Activated naive CD4-positive, alpha-beta T cell treated with anti-CD3 and anti-CD28 coated beads, Interleukin-2, amount 50 U/mL, for 24 hours (primary cell): Measurements from ENCODE around the gene SLCO2A1.
A peak's percentile ranks its signal among the peaks of the same experiment; 100 is the strongest.

Experiments used
- H3K27ac Mint-ChIP-seq: one replicate; pipeline ENCODE4 v1.8.0; 2021; ENCODE audit warnings: mild to moderate bottlenecking, mixed read lengths
- H3K27me3 Mint-ChIP-seq: one replicate; pipeline ENCODE4 v1.8.0; 2021; ENCODE audit warnings: mixed read lengths
- H3K36me3 Mint-ChIP-seq: one replicate; pipeline ENCODE4 v1.8.0; 2021; ENCODE audit warnings: mixed read lengths
- H3K4me1 Mint-ChIP-seq: one replicate; pipeline ENCODE4 v1.8.0; 2021; ENCODE audit warnings: mixed read lengths
- H3K4me3 Mint-ChIP-seq: one replicate; pipeline ENCODE4 v1.8.0; 2021; ENCODE audit warnings: mild to moderate bottlenecking, mixed read lengths
- H3K9me3 Mint-ChIP-seq: one replicate; pipeline ENCODE4 v1.8.0; 2021; ENCODE audit warnings: mixed read lengths

The SLCO2A1 gene

DNA sequence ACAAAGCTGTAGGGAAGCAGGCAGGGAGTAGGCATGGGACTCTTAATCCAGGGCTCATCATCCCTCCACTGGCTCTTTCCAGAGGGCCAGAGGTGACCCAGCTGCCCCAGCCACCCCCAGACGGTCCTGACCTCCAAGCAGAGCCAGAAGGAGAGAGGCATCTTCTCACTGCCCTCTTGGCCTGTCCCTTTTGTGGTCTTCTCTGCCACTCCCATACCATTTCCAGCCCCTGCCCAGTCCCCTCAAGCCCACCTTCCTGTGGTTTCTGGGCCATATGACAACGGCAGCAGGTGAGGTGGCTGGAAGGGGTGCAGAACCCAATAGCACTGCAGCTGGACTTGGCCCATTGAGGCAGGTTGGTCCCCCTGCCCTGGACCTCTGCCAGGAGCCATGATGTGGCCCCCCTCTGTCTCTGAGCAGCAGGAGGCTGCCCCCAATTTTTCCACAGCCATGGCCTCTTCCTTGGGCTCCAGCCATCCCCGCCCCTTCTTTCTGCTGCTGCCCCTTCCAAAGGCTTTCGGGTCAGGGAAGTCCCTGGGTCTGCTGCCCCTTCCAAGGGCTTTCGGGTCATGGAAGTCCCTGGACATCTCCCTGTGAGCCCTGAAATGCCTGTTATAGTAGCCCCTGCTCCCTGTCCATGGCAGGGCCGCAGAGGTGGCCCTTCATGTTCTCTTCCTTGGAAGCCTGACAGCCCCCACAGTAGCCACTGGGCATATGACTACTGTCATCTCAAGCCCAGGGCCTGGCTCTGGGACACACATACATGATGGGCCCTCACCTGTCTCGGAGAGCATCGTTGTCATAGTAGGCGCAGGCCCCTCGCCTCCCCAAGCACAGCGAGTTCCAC, 94.5 kb downstream of the SLCO2A1 start:
- Mint-ChIP-seq H3K27ac (no peak overlapping the region), H3K4me3 (no peak overlapping the region), H3K36me3 (no peaks in the 10 kb centered on the region), H3K4me1 (no peaks in the 10 kb centered on the region), H3K9me3 (no peaks in the 10 kb centered on the region), H3K27me3 (no peaks in the 10 kb centered on the region)

DNA sequence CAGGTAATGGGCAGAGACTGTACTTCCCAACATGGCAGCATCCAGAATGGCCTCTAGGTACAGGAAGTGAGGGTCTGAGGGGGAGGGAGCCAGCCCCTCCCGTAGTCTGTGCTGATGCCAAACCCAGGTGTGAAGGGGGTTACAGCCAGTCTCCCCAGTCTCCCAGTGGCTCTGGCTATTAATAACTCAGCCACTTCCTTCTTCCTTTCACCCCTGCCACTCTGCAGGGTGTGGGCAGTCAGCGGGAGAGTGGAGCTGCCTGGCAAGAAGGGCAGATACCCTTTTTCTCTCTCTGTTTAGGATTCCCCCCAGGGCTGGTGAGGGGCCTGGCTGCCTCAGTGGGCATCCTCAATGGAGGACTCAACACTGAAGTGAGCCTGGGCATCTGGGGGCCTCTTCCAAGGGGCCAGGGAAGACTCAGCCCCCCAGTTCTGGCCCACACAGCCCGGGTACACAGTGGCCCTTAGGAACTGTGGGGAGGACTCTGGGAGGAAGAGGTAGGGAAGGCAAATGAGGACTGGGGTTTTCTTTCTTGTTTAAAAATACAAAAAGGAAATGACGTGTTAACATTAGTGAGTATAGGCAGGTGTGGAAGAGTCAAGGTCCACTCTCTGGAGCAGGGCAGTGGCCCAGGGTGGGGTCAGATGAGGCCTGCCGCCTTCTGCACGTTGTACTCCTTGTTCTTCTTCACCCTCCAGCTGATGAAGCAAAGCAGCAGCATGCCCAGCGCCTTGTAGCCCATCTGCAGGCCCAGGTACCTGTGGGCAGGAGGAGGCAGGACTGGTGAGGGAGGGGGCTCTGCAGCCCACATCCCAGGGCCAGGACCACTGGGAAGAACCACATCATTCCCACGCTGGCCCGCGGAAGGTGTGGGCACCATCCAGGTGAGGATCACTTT, 95.4 kb downstream of the SLCO2A1 start:
- no peak overlapping the region for H3K4me3 Mint-ChIP-seq
- H3K4me1 Mint-ChIP-seq: no peaks in the 10 kb centered on the region
- no peak overlapping the region for H3K27ac Mint-ChIP-seq
- peaks cover under 1% of the 10 kb centered on the region for H3K27me3 Mint-ChIP-seq
- no peaks in the 10 kb centered on the region for H3K9me3 Mint-ChIP-seq
- H3K36me3 Mint-ChIP-seq: no peaks in the 10 kb centered on the region

DNA sequence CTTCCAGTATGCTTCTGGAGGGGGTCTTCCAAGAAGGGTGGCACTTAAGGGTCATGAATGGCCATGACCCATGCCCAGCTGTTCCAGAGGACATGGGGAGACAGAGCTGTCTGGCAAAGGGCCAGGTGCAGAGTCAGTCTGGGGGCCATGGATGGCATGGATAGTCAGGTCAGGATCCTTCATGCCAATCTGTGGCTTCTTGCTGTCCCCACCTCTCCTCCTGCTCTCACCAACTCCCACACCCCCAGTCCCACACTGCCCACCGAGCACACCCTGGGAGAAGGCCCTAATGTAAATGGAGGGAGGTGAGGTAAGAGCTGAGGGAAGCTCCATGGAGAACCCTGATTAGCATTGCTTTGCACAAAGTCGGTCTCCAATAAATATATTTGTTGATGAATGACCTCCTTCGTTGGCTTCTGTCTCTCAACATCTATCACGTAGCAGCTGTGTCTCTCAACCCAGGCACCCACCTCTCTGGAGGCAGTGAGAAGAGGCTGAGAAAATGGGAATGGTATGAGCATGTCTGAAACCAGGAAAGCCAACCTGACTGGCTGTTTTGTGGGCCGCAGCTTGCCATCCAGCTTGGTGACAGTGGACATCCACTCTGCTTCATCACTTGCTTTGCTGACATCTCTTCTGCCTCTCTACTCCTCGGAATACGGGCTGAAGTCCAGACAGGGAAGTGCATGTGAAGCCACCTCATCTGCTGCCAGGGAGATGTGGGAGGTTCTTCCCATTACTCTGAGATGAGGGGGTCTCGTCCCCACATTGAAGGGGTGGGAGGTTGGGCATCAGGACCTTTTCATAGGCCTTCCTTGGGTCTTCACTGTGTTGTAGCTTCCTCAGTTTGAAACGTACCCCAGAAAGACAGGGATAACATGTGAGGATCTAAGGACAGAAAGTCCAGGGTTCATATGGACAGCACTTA, 96.4 kb downstream of the SLCO2A1 start:
- Mint-ChIP-seq H3K36me3 (no peaks in the 10 kb centered on the region), H3K4me1 (no peaks in the 10 kb centered on the region), H3K27me3 (peaks cover 4% of the 10 kb centered on the region), H3K9me3 (no peaks in the 10 kb centered on the region), H3K4me3 (no peak overlapping the region), H3K27ac (no peak overlapping the region)

DNA sequence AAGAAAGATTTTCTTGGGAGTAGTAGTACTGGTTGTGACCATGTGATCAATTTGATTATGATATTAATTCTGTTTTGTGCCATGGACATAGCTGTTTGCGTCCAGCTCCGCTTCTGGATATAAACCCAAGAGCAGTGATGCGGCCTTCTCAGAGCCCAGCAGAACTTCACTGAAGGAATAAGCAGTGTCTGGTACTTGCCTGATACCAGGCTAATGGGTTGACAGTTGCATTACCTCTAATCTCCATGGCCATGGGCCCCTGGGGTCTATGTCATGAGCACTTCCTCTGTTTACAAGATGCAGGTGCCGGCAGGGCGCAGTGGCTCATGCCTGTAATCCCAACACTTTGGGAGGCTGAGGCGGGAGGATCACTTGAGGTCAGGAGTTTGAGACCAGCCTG, 97.7 kb downstream of the SLCO2A1 start:
- Mint-ChIP-seq H3K36me3 (no peaks in the 10 kb centered on the region), H3K27me3 (peaks cover 8% of the 10 kb centered on the region), H3K9me3 (no peaks in the 10 kb centered on the region)

DNA sequence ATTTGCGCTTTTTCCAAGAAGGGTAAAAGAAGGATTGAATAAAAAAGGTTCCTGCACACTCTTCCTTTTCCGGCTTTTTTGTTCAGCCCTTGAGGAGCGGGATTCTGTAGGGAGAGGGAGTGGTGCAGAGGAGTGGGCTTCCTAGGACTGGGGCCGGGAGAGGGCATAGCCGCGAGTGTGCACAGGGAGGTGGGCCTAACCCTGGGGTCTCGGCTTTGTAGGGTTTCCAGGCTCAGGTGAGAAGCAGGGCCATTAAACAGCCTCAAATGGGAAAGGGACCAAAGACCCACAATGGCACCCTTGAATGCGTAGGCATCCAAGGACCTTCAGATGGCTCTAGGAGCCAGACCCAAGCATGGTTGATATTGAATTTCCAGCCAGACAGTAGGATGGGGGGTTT, 98.6 kb downstream of the SLCO2A1 start:
- H3K9me3 Mint-ChIP-seq: no peaks in the 10 kb centered on the region
- H3K27ac Mint-ChIP-seq: no peak overlapping the region
- H3K4me3 Mint-ChIP-seq: no peak overlapping the region
- peaks cover 5% of the 10 kb centered on the region for H3K4me1 Mint-ChIP-seq
- H3K27me3 Mint-ChIP-seq: peaks cover 8% of the 10 kb centered on the region
- H3K36me3 Mint-ChIP-seq: no peaks in the 10 kb centered on the region

More for the DNA sequence above, 97.7 kb downstream of the SLCO2A1 start:
- H3K27ac Mint-ChIP-seq: no peak overlapping the region
- no peak overlapping the region for H3K4me3 Mint-ChIP-seq
- H3K4me1 Mint-ChIP-seq: peaks cover 5% of the 10 kb centered on the region

DNA sequence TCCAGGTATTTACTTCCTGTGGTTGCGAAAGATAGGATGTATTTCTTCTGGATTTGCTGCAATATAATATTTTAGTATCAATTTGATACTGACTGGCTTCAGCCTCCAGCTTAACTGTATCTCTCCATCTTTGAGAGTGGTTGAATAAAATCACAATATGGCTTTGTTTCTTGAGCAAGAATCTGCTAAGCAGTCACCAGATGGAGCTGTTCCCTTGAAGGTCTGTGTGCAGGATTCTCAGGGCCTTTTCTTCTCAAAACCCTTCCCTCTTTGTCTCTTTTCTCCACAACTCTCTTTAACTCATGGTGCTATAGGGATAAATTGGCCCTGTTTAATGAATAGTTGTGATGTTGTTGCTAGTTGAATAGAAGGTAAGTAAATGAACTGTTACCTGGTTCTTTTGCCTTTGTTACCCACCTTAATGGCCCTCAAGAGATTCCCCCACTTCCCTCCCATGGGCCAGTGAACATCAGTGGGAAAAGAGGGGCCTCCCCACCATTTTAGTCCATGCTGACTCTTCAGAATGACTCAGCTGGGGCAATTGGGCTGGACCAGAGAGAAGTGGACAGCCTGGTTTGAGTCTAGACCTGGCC, 99.3 kb downstream of the SLCO2A1 start:
- peaks cover 8% of the 10 kb centered on the region for H3K27me3 Mint-ChIP-seq
- H3K36me3 Mint-ChIP-seq: no peaks in the 10 kb centered on the region
- no peak overlapping the region for H3K27ac Mint-ChIP-seq
- H3K4me1 Mint-ChIP-seq: peaks cover 5% of the 10 kb centered on the region
- H3K4me3 Mint-ChIP-seq: no peak overlapping the region
- H3K9me3 Mint-ChIP-seq: no peaks in the 10 kb centered on the region

DNA sequence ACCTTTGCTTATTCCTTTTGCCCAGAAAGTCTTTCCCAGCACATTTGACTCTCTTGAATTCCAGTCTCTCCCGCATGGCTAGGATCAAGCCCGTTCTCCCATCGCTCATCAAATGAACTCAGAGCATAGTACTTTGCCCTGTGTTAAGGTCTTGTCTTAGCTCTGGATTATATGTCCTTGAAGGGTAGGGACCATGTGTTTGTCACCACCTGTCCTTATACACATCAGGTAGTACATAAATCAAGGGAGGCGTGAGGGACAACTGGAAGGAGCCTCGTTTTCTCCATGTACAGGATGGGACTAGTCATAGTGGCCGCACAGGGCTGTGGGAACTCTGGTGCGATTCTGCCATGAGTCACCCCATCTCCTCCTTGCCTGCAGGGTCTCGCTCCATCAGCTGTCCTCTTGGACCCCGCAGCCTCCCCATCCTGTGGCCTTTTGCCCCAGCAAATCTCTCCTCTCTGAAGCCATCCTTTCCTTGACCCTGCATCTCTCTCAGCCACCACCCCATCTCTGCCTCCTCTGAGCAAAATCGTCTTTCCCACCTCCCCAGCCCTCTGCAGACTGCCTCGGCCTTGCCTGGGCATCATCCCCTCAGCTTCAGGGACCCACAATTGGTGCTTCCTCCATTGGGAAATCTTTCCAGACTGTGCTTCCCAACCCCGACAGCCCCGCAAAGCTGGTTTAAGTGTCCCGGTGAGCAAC, 100.7 kb downstream of the SLCO2A1 start:
- Mint-ChIP-seq H3K27me3 (peaks cover 8% of the 10 kb centered on the region), H3K4me3 (no peak overlapping the region), H3K9me3 (no peaks in the 10 kb centered on the region), H3K4me1 (peaks cover 5% of the 10 kb centered on the region), H3K27ac (no peak overlapping the region), H3K36me3 (no peaks in the 10 kb centered on the region)

DNA sequence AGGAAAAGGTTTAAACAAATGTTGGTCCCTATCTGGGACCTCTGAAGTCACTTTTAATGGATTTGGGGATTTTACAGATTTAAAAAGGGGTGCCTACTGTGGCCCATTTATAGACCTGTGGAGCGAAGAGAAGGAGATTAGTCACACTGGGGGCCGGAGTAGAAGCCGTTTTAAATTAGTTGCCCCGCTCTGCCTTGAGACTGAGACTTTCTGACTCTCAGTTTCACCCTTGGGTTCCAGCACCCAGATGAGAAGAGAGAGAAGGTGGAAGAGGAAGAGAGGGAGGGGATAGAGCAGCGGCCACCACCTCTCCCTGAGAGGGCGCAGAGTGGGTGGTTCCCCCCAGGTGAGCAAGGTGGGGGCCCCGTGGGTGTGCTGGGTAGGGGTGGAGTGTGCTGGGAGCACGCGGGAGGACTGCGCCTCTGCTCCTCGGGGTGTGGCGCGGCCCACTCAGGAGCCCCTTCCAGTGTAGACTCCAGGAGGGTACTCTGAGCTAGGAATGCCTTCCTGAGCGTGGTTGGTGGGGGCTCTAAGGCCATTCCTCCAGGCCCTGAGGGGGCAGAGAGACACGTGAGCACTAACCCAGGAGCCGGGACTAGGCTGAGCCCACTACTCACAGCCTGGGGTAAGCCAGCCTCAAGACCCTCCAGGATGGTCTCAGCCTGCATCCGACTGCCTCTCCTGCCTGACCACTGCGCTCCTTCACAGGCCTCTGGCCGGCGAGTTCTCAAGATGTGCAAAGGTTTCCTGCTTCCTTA, 101.4 kb downstream of the SLCO2A1 start:
- Mint-ChIP-seq H3K36me3 (no peaks in the 10 kb centered on the region), H3K27me3 (peaks cover 8% of the 10 kb centered on the region), H3K4me1 (peaks cover 5% of the 10 kb centered on the region), H3K9me3 (no peaks in the 10 kb centered on the region), H3K27ac (peak overlapping the region; percentile 43), H3K4me3 (peak overlapping the region; percentile 74)

DNA sequence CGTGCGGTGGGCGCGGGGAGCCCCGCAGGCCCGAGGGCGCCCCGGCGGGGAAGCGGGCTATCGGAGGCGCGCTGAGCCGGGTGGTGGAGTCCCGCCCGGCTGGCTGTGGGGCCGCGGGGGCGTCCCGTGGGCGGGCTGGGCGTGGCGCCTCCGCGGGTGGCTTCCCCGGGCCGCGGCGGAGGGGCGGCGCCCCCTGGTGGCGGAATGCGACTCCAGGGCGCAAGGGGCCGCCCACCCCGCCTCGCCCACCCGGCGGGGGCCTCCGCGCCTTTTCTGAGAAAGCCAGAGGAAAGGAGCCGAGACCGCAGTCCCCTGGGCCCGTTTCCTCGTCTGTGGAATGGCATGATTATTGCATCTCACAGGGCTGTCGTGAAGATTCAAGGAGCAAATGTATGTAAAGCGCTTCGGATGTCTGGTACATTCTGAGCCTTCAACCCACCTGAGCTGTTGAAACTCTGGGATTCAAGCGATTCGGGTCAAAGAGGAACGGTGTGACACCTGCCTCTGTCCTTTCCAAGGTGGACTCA, 102.1 kb downstream of the SLCO2A1 start:
- Mint-ChIP-seq H3K27me3 (peaks cover 8% of the 10 kb centered on the region), H3K4me3 (peak overlapping the region; percentile 74), H3K27ac (peak overlapping the region; percentile 43)

DNA sequence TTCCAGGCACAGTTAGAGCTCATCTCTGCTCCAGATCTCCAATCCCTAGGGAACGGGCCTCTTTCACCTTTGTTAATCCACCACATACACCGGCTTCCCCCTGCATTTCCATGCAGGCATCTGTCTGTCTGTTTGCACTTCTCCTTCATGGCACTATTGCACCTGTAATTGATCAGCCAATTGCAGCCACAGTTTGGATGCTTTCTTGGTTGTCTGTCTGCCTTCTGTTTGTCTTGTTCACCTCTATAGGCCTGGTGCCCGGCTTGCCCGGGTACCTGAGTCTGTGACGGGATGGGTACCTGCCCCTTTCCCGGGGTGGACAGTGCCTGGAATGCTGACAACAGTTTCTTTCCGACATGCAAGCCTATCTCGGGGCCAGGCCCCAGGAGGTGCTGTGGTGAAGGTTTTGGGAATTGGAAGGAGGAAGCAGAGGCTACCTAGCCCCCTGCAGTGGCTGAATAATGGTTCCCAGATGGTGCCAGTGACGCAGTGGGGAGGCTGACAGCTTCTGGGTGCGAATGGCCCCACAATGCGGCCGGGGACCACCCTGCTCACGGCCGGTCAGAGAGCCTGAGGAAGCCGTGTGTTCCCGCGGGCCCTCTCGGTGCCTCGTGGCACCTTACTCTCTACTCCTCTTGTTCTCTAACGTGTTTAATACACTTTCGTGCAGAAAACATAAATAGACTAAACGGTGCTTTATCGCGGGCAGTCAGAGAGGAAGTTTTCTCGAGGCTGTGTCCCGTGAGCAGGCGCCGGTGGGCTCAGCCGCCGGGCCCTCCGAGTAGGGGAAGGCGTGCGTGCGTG, 102.8 kb downstream of the SLCO2A1 start:
- H3K36me3 Mint-ChIP-seq: no peaks in the 10 kb centered on the region
- peak overlapping the region; percentile 69 for H3K4me3 Mint-ChIP-seq
- peaks cover 11% of the 10 kb centered on the region for H3K27me3 Mint-ChIP-seq
- peaks cover 5% of the 10 kb centered on the region for H3K4me1 Mint-ChIP-seq
- H3K9me3 Mint-ChIP-seq: no peaks in the 10 kb centered on the region
- no peak overlapping the region for H3K27ac Mint-ChIP-seq

More for the DNA sequence above, 102.1 kb downstream of the SLCO2A1 start:
- peaks cover 5% of the 10 kb centered on the region for H3K4me1 Mint-ChIP-seq
- no peaks in the 10 kb centered on the region for H3K36me3 Mint-ChIP-seq
- H3K9me3 Mint-ChIP-seq: no peaks in the 10 kb centered on the region

DNA sequence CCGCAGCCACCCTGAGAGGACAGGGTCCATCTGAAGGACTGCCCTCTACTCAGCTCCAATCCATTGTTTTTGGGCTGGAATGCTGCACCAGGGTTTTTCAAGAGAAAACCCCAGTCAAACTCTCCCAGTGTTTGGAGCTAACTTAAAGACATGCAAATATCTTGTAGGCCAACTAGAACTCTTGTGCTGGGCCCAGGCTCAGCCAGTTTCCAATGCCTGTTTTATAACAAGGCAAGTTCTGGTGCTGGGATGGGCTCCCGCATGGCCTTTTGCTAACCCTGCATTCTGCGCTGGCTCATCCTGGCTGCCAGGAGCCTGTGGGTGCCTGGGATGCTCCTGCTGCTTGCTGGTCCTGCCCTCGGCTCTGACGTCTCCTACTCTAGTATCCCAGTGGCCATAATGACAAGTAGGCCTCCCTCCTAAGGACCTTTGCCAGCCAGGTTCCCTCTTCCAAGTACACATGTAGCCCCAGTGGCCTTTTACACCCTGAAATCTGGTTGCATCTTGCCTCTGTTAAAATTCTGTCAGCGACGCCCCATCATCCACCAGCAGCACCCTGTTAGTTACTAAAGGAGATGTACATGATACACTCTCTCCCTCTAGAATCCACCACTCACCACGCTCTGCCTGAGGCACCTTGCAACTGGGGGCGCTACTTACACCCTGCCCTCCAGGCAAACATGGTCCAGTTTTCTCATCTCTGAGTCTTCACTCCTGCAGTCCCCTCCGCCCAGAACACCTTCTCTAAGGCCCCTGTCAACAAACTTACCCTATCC, 103.6 kb downstream of the SLCO2A1 start:
- Mint-ChIP-seq H3K36me3 (no peaks in the 10 kb centered on the region), H3K9me3 (no peaks in the 10 kb centered on the region), H3K27me3 (peaks cover 12% of the 10 kb centered on the region), H3K4me3 (no peak overlapping the region), H3K4me1 (peaks cover 5% of the 10 kb centered on the region), H3K27ac (no peak overlapping the region)

DNA sequence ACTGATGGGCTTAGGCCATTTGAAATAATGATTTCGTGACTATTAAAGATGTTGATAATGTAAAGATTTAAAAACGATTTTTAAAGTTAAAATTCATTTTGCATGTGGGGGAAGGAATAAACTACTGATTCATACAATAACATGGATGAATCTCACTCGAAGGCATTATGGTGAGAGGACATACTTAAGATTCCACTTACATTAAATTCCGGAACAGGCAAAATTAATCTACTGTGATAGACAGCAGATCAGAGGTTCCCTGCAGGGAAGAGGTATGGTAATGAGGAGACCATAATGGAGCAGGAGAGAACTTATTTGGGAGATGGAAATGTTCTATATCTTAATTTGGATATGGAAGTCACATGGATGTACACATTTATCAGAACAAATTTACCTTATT, 105.7 kb downstream of the SLCO2A1 start:
- no peak overlapping the region for H3K27ac Mint-ChIP-seq
- peaks cover 5% of the 10 kb centered on the region for H3K4me1 Mint-ChIP-seq
- H3K4me3 Mint-ChIP-seq: no peak overlapping the region
- no peaks in the 10 kb centered on the region for H3K36me3 Mint-ChIP-seq
- H3K9me3 Mint-ChIP-seq: no peaks in the 10 kb centered on the region
- peaks cover 15% of the 10 kb centered on the region for H3K27me3 Mint-ChIP-seq
